ENCODE results near the gene C1orf56.

The C1orf56 gene

GRCh38 chr1:151047591-151047924 lies at the start of gene C1orf56:
Gene C1orf56, plus strand, starts transcription at chr1:151047751. Its CDS starts 97 bp downstream, at chr1:151047848.
- peak; percentile 99 for DNase-seq

- no peak for DNase-seq
These were observed 49.6 kb upstream of the C1orf56 start for GRCh38 chr1:150997949-150998348.

GRCh38 chr1:150999051-150999674 lies 48.4 kb upstream of the C1orf56 start:
- no peak for DNase-seq

- no peak for DNase-seq
These were observed 47.6 kb upstream of the C1orf56 start for GRCh38 chr1:150999926-151000325.

GRCh38 chr1:151000408-151000807 lies 47.1 kb upstream of the C1orf56 start:
- DNase-seq, result no peak

- no peak for DNase-seq
These were observed 45.9 kb upstream of the C1orf56 start for GRCh38 chr1:151001602-151002001.

GRCh38 chr1:151002051-151002450 lies 45.5 kb upstream of the C1orf56 start:
- DNase-seq, result no peak

GRCh38 chr1:151002611-151003010 lies 44.9 kb upstream of the C1orf56 start:
- no peak for DNase-seq

- no peak for DNase-seq
These were observed 44.4 kb upstream of the C1orf56 start for GRCh38 chr1:151003180-151003579.

- DNase-seq, result no peak
These were observed 41.7 kb upstream of the C1orf56 start for GRCh38 chr1:151005729-151006319.

GRCh38 chr1:151006327-151007052 lies 41.1 kb upstream of the C1orf56 start, which contains the start of gene MINDY1:
Gene MINDY1, minus strand, starts transcription at chr1:151006902. Its CDS starts 4,285 bp downstream, at chr1:151002617.
- peak; percentile 100 for DNase-seq

- no peak for DNase-seq
These were observed 39.7 kb upstream of the C1orf56 start for GRCh38 chr1:151007853-151008243.

GRCh38 chr1:151008244-151009205 lies 39.0 kb upstream of the C1orf56 start, which contains the start of gene PRUNE1:
Gene PRUNE1, plus strand, starts transcription at chr1:151008449. Its CDS starts 184 bp downstream, at chr1:151008633.
- DNase-seq, result peak; percentile 100

- DNase-seq, result no peak
These were observed 38.4 kb upstream of the C1orf56 start for GRCh38 chr1:151009206-151009587.

GRCh38 chr1:151009674-151010345 lies 37.7 kb upstream of the C1orf56 start:
- DNase-seq, result no peak

GRCh38 chr1:151010346-151010726 lies 37.2 kb upstream of the C1orf56 start:
- no peak for DNase-seq

GRCh38 chr1:151011154-151011850 lies 36.2 kb upstream of the C1orf56 start:
- no peak for DNase-seq

- DNase-seq, result no peak
These were observed 34.7 kb upstream of the C1orf56 start for GRCh38 chr1:151012684-151013471.

- peak; percentile 100 for DNase-seq
These were observed 34.0 kb upstream of the C1orf56 start for GRCh38 chr1:151013518-151013917.

GRCh38 chr1:151024540-151025146 lies 22.9 kb upstream of the C1orf56 start:
- peak; percentile 99 for DNase-seq

All from DMS 273 treated with DMSO at 0.1 percent for 48 hours (cell line).